HG02571 (cell line): ENCODE results near the gene IL18.
A peak's percentile ranks its signal among the peaks of the same experiment; 100 is the strongest.
"Not testable (repeated sequence)": the region's sequence is repeated elsewhere in the genome, so short reads cannot be mapped to it uniquely, and the experiment has no call there.

ENCODE experiments used
- ATAC-seq: cut with Tn5 transposase; IDR thresholded peaks from one replicate; pipeline ENCODE4 v1.9.1; 2021; ENCODE audit warnings: mild to moderate bottlenecking, moderate library complexity; ENCODE audit not compliant: unreplicated experiment

IL18 gene

DNA sequence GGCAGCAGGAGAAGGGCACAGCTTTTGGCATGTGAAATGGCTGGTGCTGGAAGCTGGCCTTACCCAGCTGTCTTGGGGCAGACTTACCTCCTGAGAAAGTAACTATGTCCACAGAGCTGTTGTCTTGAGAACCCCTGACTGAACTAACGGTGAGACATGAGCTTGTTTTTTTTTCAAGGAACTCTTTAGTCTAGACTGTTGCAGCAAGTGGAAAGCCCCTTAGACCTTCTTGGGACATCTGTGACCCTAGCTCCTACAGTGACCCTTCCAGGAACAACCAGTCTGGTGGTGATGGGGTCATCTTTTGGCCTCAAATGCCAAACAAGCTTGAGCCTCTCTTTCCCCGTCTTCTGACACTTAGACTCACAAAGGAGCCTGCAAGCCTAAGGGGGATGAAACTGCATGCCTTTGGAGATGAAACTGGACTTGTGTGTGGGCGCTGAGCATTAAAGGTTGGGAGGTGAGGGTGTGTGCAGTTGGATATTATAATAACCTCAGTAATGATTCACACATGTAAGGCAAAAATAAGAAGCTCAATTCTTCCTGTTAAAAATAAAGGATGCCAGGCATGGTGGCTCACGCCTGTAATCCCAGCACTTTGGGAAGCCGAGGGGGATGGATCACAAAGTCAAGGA lies 41.8 kb downstream of the IL18 start:
- ATAC-seq: no peak

DNA sequence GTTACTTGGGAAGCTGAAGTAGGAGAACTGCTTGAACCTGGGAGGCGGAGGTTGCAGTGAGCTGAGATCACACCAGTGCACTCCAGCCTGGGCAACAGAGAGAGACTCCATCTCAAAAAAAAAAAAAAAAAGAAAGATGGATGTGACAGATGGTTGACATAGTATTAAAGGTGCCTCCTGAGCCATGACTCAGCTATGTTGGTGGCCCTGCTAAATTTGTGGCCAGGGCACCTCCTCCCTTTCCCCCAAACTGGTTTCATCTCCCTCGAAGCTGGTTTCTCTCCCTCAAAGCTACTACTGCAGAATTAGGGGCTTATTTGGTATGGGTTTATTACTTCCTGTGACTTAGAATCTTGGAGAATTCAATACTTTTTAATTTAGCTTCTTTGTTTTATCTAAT lies 45.7 kb downstream of the IL18 start:
- no peak for ATAC-seq

DNA sequence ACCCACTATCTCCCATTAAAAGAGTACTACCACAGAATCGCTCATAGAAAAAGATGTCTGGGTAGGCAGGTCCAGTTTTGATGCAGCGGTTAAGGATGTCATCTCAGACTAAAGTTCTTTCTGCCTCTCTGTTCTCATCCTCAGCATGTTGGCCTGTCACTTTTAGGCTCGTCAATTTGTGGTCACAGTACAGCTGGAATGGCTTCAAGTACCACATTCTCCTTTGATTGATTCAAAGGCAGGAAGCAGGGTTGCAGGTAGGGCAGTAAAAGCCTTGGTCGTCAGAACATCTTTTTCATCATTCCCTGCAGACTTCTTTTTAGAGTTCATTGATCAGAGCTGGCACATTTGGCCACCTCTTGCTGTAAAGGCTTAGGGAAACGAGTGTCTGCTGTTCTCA lies 48.5 kb downstream of the IL18 start:
- no peak for ATAC-seq

- ATAC-seq: no peak
These were observed 49.4 kb downstream of the IL18 start for GRCh38 chr11:112114460-112114859.

DNA sequence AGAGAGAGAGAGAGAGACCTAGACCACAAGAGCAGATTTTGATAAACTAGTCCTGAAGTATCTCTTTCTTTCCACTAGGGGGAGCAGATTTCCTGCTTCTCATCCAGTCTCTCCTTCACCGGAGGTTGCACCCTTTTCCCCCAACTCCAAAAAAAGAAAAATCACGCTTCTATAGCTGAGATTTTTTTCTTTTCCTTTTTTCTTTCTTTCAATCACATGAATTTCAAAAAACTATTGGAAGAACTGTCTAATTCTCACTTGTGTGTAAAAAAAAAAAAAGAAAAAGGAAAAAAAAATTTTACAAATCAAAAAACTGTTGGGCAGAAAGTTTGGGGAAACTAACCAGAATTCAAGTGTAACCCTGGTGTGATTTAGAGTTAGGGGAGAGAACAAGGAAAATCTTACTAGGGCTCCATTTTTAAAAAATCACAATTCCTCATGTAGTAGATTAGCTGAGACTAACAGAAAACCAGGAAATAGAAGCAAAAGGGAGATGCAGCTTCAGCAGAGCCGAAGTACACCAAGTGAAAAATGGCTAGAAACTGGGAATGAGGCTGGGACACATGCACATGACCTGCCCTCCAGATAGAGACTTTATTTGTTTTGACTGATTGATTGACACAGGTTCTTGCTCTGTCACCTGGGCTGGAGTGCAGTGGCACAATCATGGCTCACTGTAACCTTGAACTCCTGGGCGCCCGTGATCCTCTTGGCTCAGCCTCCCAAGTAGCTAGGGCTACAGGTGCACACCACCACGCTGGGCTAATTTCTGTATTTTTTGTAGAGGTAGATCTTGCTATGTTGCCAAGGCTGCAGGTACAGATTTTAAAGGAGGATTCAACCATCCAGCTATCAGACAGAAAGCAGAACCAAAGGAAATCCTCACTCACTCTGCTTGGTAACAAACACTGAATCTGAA lies 50.1 kb downstream of the IL18 start:
- peak; percentile 53 for ATAC-seq

GRCh38 chr11:112106070-112106469 lies 57.8 kb downstream of the IL18 start:
- ATAC-seq: no peak

DNA sequence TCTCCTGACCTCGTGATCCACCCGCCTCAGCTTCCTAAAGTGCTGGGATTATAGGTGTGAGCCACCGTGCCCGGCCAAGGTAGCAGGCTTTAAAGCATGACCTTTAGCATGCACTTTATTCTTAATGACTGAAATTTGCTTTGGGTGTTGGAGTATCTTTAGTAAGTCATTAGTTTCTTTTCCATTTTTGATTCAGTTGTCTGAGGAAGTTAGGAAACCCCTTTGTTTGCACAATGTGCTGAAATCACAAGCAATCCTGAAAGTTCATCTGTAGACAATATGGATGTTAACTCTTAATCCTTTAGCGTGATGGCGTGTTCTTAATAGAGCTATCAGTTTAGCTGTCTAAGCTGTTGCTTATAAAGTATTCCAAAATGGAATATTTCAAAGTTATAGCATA lies 60.4 kb downstream of the IL18 start:
- no peak for ATAC-seq

- no peak for ATAC-seq
These were observed 63.4 kb downstream of the IL18 start for GRCh38 chr11:112100462-112100861.

- ATAC-seq: no peak
These were observed 66.0 kb downstream of the IL18 start for GRCh38 chr11:112097734-112098528.

- no peak for ATAC-seq
These were observed 67.7 kb downstream of the IL18 start for GRCh38 chr11:112096194-112096593.

GRCh38 chr11:112095302-112095701 lies 68.6 kb downstream of the IL18 start:
- not testable (repeated sequence) for ATAC-seq
